Activated CD4-positive, alpha-beta T cell treated with anti-CD3 and anti-CD28 coated beads for 48 hours (primary cell): ENCODE data around the gene ATP5PD.
A peak's percentile ranks its signal among the peaks of the same experiment; 100 is the strongest.
"Not testable (repeated sequence)": the region's sequence is repeated elsewhere in the genome, so short reads cannot be mapped to it uniquely, and the experiment has no call there.

Experiments used
- DNase-seq: peaks from one replicate; pipeline ENCODE4 v3.0.0-alpha.2; 2020

ATP5PD gene

DNA sequence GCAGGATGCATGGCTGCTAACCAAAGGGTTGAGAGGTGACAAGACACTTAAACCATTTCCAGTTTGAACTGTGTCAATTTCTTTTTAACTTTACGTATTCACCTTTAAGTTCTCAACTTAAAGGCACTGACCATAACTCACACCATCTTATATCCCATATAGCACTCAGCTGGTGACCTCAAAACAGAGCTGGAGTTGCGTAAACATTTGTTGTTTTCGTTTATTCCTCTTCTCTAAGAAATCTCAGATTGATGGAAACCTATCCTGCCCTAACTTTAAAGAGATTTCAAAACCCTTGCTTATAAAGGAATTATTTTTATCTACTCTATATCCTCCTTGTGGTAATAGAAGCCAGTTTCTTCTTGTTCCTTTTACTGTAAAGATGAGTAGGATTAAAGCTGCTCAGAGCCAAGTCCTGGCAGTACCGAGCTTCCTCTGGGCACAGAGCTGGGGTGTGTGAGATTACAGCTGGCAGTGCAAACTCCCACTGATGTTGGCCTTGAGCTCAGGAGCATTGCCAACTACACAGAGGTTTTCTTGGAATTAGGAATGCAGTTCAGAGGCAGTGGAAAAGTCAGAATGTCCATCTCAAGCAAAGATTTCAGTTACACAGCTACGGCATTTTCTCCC lies 1.6 kb upstream of the ATP5PD start:
- no peak for DNase-seq

DNA sequence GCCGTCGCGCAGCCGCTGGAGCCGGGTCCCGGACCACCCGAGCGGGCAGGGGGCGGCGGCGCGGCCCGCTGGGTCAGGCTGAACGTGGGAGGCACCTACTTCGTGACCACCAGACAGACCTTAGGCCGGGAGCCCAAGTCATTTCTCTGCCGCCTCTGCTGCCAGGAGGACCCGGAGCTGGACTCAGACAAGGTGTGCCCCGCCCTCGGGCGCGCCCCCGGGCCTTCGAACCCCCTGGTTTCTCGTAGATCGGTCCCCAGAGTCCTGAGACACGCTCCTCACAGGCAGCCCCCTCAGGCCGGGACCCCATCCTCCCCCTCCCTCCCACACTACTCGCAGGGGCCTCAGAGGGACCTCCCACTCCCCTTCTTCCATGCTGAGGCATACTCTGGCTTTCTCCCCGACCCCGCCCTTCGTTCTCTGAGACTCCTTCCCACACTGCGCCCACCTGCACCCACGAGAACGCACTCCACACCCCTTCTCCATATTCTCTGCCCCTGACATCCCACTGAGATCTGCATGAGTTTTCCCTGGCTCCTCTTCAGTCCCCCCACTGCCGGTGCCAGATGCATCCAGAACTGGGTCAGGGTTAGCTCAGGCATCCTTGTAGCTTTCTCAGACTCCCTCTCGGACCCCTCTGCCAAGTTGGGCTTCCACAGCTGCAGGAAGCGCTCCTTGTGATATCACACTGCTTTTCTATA lies 779 bp upstream of the ATP5PD start:
- DNase-seq: peak; percentile 36

DNA sequence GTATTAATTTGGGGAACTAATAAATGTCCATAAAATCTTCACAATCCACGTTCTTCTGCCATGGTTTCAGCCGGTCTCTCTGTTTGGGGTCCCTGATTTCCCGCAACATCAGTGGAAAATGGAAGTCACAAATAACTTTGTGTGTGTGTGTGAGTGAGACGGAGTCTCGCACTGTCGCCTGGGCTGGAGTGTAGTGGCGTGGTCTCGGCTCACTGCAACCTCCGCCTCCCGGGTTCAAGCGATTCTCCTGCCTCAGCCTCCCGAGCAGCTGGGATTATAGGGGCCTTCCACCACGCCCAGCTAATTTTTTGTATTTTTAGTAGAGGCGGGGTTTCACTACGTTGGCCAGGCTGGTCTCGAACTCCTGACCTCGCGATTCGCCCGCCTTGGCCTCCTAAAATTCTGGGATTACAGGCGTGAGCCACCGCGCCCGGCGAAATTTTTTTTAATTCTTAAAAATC lies 793 bp downstream of the ATP5PD start:
- not testable (repeated sequence) for DNase-seq

DNA sequence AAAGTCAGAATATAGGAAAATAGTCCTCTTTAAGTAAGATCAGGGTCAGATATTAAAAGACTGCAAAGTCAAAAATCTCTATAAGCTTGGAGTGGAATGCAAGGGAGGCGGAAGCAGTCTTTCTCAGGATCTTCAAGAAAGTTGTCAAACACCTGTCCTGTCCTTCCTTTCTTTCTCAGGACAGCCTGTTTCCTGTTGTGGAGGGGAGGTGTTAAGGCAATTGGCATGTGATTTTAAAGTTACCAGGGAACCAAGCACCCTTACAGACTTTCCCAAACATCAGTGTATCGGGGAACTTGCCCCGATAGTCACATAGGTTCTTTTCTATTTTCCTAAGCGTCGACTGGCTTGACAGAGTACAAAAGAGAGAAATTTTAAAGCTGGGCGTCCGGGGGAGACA lies 2.1 kb downstream of the ATP5PD start:
- DNase-seq: no peak

DNA sequence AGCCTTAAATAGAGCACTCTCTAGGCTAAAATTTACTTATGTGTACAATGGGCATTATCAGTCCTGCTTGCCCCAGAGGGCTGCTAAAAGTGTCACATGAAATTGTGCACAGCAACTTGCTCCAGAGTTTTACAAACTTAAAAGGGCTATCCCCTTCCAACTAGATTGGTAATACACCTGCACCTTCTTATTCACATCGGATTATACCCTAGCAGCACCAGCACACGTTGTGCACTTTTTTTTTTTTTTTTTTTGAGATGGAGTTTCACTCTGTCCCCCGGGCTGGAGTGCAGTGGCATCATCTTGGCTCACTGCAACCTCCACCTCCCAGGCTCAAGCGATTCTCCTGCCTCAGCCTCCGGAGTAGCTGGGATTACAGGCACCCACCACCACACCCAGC lies 3.0 kb downstream of the ATP5PD start:
- not testable (repeated sequence) for DNase-seq

DNA sequence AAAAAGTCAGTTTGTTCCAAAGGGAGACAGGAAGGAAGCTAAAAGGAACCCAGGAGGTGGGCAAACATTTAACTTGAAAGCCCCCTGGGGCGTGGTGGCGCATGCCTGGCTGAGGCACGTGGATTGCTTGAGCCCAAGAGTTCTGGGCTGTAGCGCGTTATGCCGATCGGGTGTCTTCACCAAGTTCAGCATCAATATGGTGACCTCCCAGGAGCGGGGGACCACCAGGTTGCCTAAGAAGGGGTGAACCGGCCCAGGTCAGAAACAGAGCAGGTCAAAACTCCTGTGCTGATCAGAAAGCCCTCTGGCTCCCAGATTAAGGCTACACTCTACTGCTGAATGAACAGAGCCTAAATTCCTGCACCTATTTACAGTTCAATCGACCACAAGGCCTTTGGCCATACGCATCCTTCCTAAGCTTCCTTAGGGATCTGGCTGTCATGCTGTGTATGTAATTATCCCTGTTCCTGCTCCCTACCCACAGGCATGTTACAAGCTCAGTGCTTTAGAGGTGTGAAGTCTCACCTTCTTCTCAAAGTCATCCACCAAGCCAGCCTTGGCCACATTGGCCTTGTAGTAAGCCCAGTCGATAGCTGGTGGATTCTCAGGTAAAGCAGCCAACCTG lies 5.0 kb downstream of the ATP5PD start:
- no peak for DNase-seq

DNA sequence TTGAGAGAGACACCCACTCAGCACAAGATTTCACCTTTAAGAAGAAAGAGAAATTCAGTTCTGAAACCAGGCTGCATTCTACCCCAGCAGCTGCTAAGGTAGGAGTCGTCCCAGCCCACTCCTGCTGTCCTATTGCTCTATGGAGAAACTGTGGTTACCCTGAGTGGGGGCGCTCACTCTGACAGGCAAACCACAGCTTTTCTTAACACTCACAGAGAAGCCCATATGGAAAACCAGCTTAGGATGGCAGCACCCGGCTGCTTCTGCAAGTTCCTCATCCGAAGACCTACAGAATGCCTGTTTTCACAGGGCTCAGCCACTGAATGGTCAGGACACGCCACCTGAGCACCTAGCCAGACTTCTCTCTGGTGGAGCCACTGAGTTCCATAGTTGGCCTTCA lies 7.5 kb downstream of the ATP5PD start:
- DNase-seq: no peak

DNA sequence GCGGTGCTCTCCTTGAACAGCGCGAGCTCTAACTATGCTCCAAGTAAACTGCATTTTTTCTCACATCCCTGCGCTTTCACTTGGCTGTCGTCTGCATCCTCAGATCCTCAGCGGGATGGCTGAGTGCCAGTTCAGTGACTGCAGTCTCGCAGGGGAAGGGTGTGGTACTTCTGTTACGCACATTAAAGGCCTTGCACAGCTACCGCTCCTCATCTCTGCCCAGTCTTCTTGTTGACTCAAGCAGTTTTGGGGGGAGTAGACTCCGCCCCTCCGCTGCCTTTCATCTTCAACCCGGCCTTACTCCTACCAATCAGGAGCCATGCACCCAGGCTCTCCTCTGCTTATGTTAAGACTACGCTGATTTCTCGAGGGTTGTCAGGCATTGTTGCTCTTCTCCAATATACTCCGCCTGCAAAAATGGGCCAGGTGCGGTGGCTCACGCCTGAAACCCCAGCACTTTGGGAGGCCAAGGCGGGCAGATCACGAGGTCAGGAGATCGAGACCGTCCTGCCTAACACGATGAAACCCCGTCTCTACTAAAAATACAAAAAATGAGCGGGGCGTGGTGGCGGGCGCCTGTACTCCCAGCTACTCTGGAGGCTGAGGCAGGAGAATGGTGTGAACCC lies 10.0 kb downstream of the ATP5PD start:
- DNase-seq: peak; percentile 85

DNA sequence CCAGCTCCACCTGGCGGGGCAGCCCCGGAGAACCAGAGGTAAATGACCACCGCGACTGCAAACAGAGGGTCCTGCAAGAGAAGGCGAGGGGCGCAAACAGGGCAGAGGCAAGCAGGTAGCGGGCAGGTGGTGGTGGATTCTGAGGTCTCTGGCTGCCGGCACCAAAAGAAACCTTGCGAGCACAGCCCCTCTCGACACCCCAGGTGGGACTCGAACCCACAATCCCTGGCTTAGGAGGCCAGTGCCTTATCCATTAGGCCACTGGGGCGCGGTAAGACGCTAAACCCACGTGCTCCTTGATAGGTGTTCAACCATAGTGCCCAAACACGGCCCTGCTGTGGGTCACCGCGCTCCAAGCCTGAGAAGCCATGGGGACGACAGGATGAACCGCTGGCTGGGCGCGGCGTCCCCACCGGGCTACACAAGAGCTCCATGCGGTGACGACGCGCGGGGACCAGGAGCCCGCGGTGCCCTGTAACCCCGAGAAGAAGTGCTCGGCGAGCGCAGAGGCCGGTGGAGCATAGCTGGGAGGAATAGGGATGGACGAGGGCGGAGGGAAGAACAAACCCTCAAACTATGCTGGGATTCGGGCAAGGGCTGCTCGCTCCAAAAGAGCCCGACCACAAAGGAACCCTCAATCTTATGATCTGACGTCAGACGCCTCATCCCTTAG lies 12.4 kb downstream of the ATP5PD start:
- peak; percentile 97 for DNase-seq

DNA sequence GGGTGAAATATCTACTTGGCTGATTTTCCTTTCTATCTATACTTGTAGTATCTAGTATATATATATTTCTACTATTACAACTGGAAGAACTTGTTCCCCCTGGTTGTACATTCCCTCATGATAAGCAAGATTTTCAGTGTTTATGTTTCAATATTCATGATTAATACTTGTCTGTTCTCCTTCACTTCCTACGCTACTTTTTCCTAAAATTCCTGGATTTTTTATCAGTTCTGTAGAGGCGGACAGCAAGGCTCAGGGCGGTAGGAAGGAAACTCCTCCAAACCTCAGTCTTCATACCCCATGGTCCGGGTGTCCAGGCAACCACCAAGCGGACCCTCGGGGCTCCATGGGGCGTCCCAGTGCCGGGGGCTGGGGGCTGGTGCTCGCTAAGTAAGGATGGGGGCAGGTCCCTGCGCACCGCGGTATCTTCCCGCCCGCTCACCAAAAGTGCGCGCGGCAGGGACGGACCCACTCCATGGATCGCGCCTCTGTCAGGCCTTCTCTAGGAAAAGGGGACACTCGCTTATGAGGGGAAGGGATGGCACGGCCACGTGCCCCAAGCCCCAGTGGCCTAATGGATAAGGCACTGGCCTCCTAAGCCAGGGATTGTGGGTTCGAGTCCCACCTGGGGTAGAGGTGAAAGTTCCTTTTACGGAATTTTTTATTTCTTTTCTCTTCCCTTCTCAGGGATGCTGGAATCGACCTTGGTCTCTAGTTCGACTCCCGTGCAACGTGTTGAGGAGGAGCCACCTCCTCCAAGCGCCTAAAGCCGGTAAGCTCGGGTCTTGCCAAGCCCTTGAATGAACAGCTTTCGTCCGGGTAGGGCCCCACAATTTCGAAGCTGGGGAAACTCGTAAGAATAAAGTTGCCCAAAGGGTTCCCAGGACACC lies 13.2 kb downstream of the ATP5PD start:
- peak; percentile 98 for DNase-seq

DNA sequence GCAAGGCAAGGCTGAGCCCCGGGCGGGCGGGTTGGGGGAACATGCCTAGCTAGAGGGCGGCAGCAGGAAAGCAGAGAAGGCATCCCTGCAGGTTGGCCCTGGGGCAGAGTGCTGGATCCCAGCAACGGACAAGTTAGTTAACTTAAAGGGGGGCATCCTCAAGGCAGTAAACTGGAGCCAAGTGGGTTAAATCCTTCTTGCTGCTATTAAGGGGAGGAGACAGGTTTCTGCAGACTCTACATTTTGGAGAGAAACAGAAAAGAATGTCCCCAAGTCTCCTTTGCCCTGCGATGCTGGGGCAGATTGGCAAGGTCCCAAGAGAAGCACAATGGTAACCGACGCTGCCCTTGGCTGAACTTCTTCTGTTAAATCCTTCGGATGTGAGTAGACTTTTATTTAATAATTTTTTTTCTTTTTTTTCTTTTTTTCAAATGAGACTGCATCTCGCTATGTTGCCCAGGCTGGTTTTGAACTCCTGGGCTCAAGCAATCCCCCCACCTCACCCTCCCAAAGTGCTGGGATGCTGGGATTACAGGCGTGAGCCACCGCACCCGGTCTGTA lies 14.0 kb downstream of the ATP5PD start:
- no peak for DNase-seq

DNA sequence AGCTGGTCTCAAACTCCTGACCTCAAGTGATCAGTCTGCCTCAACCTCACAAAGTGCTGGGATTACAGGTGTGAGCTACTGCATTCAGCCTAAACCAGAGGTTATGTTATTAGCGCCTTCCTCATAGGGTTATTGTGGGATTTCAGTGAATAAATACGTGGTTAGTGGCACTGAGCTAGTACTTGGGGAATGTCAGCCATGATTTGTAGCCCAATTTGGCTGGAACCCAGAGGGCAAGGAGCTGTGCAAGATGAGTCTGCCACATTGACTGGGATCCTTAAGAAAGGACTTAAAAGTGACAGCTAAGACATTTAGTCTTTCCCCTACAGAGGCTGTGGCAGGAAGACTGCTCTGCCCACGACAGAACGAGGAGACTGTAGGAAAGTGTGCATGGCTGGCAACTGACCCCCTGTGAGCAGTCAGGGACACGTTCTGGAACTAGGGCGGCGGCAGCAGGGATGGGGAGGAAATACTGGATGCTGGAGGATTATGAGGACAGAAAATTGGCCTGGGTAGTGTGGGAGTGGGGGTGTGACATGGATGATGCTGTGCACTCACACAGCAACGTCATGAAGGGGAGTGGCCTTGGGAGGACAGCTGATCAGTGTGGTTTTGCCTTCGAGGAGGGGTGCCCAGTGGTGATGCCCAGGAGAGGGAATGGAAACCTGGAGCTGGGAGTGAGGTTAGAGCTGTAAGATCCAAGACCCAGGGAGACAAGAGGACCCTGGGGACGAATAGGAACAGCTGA lies 14.6 kb downstream of the ATP5PD start:
- DNase-seq: peak; percentile 73

DNA sequence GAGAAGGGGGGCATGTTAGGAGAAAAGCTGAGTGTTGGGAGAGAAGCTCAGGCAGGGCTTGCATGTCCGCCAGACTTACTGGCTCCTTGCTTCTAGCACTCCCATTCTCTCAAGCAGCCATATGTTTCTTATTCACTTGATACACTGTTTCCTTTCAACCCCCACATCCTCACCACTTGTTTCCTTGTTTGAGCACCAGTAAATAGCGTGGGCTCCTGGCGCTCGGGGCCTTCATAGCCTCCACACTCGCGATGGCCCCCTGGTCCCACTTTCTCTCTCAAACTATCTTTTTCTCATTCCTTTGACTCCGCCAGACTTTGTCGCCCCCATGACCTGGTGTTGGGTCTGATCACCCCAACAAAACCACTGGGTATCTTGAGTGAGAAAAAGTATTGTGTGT lies 16.6 kb downstream of the ATP5PD start:
- no peak for DNase-seq

DNA sequence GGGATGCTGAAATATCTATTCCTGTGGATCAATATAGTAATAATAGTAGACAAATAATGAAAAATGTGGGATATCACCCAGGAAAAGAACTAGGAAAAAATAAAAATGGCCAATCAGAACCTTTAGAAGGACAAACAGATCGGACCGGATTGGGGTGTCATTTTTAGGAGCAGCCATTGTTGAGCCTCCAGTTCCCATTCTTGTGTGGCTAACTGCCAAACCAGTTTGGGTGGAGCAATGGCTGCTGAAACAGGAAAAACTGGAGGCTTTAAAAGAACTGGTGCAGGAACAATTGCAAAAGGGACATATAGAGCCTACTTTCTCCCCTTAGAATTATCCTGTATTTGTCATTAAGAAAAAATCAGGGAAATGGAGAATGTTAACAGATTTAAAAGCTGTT lies 20.1 kb downstream of the ATP5PD start:
- DNase-seq: not testable (repeated sequence)

DNA sequence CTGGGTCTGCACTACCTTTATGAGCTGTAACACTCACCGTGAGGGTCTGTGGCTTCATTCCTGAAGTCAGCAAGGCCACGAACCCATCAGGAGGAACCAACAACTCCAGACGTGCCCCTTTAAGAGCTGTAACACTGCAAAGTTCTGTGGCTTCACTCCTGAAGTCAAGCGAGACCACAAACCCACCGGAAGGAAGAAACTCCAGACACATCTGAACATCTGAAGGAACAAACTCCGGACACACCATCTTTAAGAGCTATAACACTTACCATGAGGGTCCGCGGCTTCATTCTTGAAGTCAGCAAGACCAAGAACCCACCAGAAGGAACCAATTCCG lies 21.4 kb downstream of the ATP5PD start:
- not testable (repeated sequence) for DNase-seq

DNA sequence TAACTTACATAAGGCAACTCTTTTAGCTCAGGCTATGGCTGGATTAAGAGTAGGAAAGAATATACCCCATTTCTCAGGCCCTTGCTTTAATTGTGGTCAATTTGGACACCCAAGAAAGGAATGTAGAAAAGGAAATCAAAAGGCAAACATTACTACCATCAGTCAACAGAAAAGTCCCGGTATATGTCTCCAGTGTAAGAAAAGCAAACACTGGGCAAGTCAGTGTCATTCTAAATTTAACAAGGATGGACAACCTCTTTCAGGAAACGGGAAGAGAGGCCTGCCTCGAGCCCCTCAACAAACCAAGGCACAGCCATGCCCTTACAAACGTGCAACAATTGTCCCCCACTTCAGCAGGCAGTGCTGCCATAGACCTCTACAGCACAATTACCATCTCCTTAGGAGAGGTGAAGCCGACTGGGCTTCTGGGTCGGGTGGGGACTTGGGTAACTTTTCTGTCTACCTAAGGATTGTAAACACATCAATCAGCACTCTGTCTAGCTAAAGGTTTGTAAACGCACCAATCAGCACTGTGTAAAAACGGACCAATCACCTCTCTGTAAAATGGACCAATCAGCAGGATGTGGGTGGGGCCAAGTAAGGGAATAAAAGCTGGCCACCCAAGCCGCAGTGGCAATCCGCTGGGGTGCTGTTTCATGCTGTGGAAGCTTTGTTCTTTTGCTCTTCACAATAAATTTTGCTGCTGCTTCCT lies 21.9 kb downstream of the ATP5PD start:
- DNase-seq: peak; percentile 60

DNA sequence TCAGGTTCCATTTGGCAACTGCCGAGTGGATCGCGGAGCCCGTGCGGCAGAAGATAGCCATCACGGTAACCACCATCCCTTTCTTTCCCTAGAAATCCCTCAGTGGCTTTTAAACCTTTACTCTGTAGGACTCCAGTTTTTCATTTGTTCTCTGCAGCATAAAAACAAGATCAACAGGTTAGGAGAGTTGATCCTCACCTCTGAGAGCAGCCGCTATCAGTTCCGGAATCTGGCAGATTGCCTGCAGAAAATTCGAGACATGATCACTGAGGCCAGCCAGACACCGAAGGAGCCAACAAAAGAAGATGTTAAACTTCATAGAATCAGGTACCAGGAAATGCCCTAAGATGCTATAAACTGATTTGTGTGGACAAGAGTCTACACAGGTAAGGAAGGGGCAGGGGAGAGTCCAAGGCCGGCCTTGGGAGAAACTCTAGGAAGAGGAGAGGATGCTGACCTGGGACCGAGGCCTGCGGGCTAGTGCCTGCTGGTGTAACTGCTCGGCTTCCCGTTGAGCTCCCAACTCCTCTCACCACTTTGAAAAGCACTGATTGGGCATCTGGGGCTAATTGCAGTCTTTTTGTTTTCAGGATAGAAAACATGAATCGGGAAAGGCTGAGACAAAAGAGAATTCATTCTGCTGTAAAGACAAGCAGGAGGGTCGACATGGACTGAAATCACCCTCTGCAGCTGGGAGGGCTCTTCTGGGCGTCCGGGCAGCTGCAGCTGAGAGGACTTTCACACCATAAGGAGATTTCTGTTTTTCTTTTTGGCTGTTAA lies 26.2 kb downstream of the ATP5PD start:
- DNase-seq: no peak

DNA sequence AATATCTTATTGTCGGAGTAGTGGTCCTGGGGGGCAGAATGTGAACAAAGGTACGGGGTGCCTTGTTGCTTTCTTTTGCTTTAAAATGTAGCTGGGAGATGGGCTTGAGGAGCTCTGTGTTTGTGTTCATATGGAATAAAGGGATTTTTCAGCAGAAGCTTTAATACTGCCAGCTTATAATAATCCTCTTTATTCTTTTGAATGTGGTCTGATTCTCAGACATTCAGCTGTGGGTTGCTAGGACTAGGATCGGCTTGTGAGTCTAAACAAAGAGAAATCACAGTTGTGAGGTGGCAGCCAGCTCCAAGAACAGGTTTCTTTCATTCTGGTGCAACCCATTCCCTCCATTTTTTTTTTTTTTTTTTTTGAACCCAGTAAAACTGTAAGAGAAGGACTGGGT lies 27.1 kb downstream of the ATP5PD start:
- no peak for DNase-seq

DNA sequence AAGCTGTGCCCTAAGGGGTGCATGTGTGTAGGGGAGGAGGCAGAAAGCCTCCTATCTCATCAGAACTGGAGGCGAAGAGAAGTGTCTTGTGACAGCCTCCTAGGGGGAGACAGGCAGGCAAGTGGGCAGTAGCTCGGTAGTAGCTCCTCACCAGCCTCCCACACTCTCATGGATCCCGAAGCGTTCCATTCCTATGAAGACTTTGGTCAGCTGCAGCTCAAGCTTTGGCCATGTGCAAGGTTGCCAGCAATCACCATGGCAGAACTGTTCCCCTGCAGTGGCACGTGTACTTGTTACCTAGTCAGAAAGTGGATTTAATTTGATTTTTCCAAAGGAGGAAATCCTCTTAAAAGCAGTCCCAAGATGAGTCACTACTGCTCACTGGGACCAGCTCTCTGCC lies 27.6 kb downstream of the ATP5PD start:
- DNase-seq: no peak

DNA sequence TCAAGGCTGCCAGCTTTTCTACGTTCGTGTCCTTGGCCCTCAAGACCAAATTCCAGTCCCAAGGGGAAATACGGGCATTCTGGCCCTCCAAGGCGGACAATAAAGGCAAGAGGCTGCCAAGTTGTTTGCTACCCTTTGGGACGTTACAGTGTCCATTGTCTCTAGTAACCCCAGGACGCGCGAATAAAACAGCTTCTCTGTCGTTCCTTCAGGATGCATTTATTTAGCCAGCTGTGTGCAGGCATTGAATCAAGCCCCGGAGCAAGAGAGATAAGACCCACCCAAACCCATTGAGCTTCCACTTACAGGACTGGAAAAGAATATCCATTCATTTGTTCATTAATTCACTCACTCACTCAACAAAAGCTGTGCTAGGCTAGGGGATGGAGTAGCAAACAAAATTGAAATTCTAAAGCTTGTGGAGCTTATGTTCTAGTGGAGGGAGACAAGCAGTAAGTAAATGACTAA lies 33.6 kb downstream of the ATP5PD start:
- DNase-seq: no peak
